WERI-Rb-1 (cell line): Measurements from ENCODE around the gene STXBP6.

Experiments used
- DNase-seq: peaks from one replicate; pipeline ENCODE4 v3.0.0-alpha.2; 2020
- H3K27ac ChIP-seq: fragments of 250-450 bp; sonication (Bioruptor Pico); 2 replicates; pipeline ENCODE4 v1.5.1; 2020; ENCODE audit warnings: mild to moderate bottlenecking, moderate library complexity
- H3K27me3 ChIP-seq: fragments of 250-450 bp; sonication (Bioruptor Pico); 2 replicates; pipeline ENCODE4 v1.5.1; 2021; ENCODE audit warnings: mild to moderate bottlenecking, low read depth, moderate library complexity; ENCODE audit not compliant: insufficient read depth, severe bottlenecking
- H3K36me3 ChIP-seq: fragments of 250-450 bp; sonication (Bioruptor Pico); 2 replicates; pipeline ENCODE4 v1.5.1; 2020; ENCODE audit warnings: mild to moderate bottlenecking, moderate library complexity
- H3K4me3 ChIP-seq: 2 replicates; pipeline ENCODE4 v1.5.1; 2011; ENCODE audit warnings: low read depth, mild to moderate bottlenecking, control low read depth, low read length
- H3K9me3 ChIP-seq: fragments of 250-450 bp; sonication (Bioruptor Pico); 2 replicates; pipeline ENCODE4 v1.5.1; 2021; ENCODE audit warnings: mild to moderate bottlenecking, moderate library complexity; ENCODE audit not compliant: severe bottlenecking
- TF ChIP-seq, protein P1 (sequence below): IDR thresholded peaks from 2 replicates; pipeline ENCODE4 v1.5.1; 2011; ENCODE audit warnings: low read depth, mild to moderate bottlenecking, control low read depth, inconsistent platforms, low read length

STXBP6 gene

DNA sequence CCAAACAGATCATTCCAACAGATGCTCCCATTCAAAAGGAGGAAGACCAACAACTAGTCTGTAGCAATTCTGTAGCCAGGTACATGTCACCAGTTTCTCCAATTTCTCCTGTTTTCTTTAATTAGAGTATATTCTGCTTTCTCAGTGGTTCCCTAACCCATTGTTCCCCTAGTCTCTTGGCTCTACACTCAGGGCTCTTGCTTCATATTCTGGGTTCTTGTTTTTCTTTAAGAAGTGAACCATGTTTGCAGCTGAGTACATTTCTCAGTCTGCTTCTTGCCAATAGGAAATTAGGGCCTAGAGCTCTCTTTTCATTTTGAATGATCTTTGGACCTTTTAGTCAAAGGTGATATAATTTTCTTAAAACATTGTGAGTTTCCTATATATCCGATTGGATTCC, 29.4 kb upstream of the STXBP6 start:
- no peak for DNase-seq
- Histone ChIP-seq H3K27me3 (peaks cover 21% of the 10 kb centered on the region), H3K4me3 (no peak overlapping the region), H3K36me3 (no peaks in the 10 kb centered on the region), H3K27ac (no peak overlapping the region), H3K9me3 (no peaks in the 10 kb centered on the region)
- TF ChIP-seq, protein P1, sequence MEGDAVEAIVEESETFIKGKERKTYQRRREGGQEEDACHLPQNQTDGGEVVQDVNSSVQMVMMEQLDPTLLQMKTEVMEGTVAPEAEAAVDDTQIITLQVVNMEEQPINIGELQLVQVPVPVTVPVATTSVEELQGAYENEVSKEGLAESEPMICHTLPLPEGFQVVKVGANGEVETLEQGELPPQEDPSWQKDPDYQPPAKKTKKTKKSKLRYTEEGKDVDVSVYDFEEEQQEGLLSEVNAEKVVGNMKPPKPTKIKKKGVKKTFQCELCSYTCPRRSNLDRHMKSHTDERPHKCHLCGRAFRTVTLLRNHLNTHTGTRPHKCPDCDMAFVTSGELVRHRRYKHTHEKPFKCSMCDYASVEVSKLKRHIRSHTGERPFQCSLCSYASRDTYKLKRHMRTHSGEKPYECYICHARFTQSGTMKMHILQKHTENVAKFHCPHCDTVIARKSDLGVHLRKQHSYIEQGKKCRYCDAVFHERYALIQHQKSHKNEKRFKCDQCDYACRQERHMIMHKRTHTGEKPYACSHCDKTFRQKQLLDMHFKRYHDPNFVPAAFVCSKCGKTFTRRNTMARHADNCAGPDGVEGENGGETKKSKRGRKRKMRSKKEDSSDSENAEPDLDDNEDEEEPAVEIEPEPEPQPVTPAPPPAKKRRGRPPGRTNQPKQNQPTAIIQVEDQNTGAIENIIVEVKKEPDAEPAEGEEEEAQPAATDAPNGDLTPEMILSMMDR: no peak

DNA sequence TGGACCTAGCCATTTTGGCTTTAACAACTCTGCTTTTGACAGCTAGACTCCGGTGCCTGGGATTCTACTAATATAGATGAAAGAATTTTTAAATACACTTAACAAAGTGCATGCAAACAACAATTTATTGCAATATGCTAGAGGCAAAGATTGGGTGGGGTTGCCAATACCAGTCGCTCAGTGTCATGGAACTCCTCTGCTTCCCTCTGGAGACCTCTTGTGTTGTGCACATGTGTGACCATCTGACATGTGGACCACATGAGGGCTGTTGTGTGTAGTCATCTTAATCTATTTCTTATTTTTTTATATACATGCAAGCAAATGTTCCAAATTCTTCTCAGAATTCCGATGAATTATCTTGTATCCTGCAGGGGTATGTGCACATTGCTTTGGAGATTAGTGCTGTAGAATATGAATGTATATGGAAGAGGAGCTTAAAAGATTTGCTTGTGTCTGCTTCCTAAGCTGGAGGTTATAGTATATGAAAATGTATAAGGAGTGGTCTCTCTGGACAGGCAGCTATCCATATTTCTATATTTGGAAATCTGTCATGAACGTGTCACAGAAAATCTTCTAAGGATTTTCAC, 24.2 kb upstream of the STXBP6 start:
- no peak for DNase-seq
- TF ChIP-seq, protein P1: no peak
- no peak overlapping the region for H3K4me3 ChIP-seq
- H3K27me3 ChIP-seq: peaks cover 31% of the 10 kb centered on the region
- H3K27ac ChIP-seq: no peak overlapping the region
- no peaks in the 10 kb centered on the region for H3K36me3 ChIP-seq
- H3K9me3 ChIP-seq: no peaks in the 10 kb centered on the region

DNA sequence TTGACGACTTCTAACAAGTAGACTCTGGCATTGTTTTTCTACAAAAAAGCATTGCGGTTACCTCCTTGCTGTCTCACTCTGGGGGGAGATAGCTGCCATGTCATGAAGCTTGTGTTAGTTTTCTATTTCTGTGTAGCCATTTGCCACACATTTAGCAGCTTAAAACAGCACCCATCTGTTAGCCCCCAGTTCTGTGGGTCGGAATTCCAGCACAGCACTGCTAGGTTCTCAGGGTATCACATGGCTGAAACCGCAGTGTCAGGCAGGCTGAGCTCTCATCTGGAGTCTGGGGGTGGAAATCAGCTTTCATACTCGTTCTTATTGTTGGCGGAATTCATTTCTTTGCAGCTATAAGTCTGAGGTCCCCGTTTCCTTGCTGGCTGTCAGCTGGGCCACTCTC, 19.9 kb upstream of the STXBP6 start:
- H3K36me3 ChIP-seq: no peaks in the 10 kb centered on the region
- TF ChIP-seq, protein P1: no peak
- H3K27me3 ChIP-seq: peaks cover 20% of the 10 kb centered on the region
- H3K9me3 ChIP-seq: no peaks in the 10 kb centered on the region
- DNase-seq: no peak
- no peak overlapping the region for H3K27ac ChIP-seq
- H3K4me3 ChIP-seq: no peak overlapping the region

DNA sequence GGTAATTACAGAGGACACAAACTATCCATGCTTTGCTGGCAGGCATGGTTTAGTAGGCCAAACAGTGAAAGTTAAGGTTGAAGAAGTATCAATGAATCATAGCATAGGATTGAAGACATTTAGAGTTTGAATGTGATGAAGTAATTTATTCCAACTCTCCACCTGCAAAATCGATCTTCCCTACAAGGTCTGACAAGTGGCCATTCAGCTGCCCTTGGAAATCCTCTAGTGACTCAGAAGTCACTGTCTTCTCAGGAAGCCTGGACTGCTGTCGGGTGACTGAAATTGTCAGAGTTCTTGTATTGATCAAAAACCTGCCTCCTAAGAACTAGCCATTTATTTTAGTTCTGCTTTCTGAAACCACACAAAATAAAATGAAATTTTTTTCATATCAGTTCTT, 17.7 kb upstream of the STXBP6 start:
- TF ChIP-seq, protein P1: no peak
- H3K4me3 ChIP-seq: no peak overlapping the region
- H3K9me3 ChIP-seq: no peaks in the 10 kb centered on the region
- no peak for DNase-seq
- no peaks in the 10 kb centered on the region for H3K36me3 ChIP-seq
- peaks cover 21% of the 10 kb centered on the region for H3K27me3 ChIP-seq
- no peak overlapping the region for H3K27ac ChIP-seq

DNA sequence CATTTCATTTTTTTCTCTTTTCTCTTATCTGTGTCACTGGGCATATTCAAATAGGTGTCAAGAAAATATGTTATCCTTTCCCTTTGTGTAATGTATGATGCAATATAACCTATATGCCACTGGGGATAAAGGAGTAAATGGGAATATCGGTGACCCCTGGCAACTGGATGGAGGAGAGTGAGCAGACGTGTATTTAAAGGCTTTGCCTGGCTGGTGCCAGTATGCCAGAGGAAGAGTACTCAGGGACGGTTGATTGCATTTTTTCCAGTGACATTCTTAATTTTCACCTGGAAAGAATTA, 12.0 kb upstream of the STXBP6 start:
- Histone ChIP-seq H3K9me3 (no peaks in the 10 kb centered on the region), H3K36me3 (no peaks in the 10 kb centered on the region), H3K27me3 (peaks cover 28% of the 10 kb centered on the region), H3K4me3 (no peak overlapping the region), H3K27ac (no peak overlapping the region)
- DNase-seq: no peak
- TF ChIP-seq, protein P1: no peak

DNA sequence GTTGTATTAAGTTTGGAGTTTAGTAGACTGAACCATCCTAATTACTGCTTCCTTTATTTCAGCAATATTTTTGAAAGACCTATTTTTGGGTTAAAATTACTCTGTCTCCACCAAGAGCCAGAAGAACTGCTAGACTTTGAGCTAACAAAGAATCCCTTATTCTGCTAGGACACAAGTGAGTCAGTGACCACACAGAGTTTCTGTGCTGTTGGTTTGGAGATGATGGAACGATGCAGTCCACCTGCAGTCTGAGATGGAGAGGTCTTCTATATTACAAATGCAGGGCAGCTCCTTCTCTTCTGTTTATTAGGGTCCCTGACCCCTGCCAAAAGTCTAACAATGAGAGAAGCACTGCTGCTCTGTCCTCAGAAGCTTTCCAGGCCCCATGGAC, 6.7 kb upstream of the STXBP6 start:
- DNase-seq: no peak
- Histone ChIP-seq H3K27me3 (peaks cover 55% of the 10 kb centered on the region), H3K27ac (no peak overlapping the region), H3K36me3 (no peaks in the 10 kb centered on the region), H3K4me3 (no peak overlapping the region), H3K9me3 (no peaks in the 10 kb centered on the region)
- TF ChIP-seq, protein P1: no peak
